OCI-LY7 (cell line): ENCODE data around the gene CMIP. TPM values are rescaled to one million over a fixed set of nuclear protein-coding genes. Genes with fewer than 3 reads are reported as not detected.

Source experiments
- BruUV-seq: library from RNA; stranded (reverse); fragments of 400-500 nt; replicated peaks from 2 replicates; lab custom pipeline; 2021; lab: Mats Ljungman, UMichigan
- CTCF ChIA-PET: fragments of 300-600 bp; sonication (Branson Sonifier 250); formaldehyde crosslinking; loops from one replicate; lab custom pipeline; 2022; ENCODE audit warnings: antibody characterized with exemption; ENCODE audit not compliant: unreplicated experiment; lab: Charles Lee
- POLR2A ChIA-PET: fragments of 300-600 bp; sonication (Branson Sonifier 250); formaldehyde crosslinking; loops from one replicate; lab custom pipeline; 2022; ENCODE audit warnings: antibody characterized with exemption; lab: Charles Lee
- DNase-seq: peaks from one replicate; pipeline ENCODE4 v3.0.0-alpha.2; 2015; ENCODE audit warnings: low spot score
- H2AFZ ChIP-seq: fragments of 200-600 bp; sonication (generic), shearing (Covaris generic); 2 replicates; pipeline ENCODE4 v1.6.1; 2014; ENCODE audit warnings: mild to moderate bottlenecking, antibody characterized with exemption, low read length, moderate library complexity
- H3K27ac ChIP-seq: fragments of 200-600 bp; sonication (generic); 2 replicates; pipeline ENCODE4 v1.5.1; 2014; ENCODE audit warnings: mixed run types, low read depth, mild to moderate bottlenecking, moderate library complexity, low read length, inconsistent platforms; ENCODE audit not compliant: poor library complexity, severe bottlenecking
- H3K36me3 ChIP-seq: fragments of 200-600 bp; sonication (generic); 2 replicates; pipeline ENCODE4 v1.6.1; 2014; ENCODE audit warnings: mild to moderate bottlenecking, antibody characterized with exemption, low read length, moderate library complexity, mixed read lengths; ENCODE audit not compliant: insufficient read depth
- H3K4me1 ChIP-seq: fragments of 200-600 bp; sonication (generic); 2 replicates; pipeline ENCODE4 v1.5.1; 2014; ENCODE audit warnings: mild to moderate bottlenecking, low read length; ENCODE audit not compliant: insufficient read depth, poor library complexity, severe bottlenecking
- H3K4me2 ChIP-seq: fragments of 200-600 bp; sonication (generic); 2 replicates; pipeline ENCODE4 v1.6.1; 2014; ENCODE audit warnings: mild to moderate bottlenecking, low read length
- H3K4me3 ChIP-seq: fragments of 200-600 bp; sonication (generic); 2 replicates; pipeline ENCODE4 v1.5.1; 2014; ENCODE audit warnings: mild to moderate bottlenecking, low read depth, low read length; ENCODE audit not compliant: poor library complexity, severe bottlenecking
- H3K79me2 ChIP-seq: fragments of 200-600 bp; sonication (generic); 2 replicates; pipeline ENCODE4 v1.6.1; 2016; ENCODE audit warnings: low read depth, mild to moderate bottlenecking, low read length, moderate library complexity, mixed read lengths; ENCODE audit not compliant: insufficient read depth
- H3K9me2 ChIP-seq: fragments of 200-600 bp; sonication (generic); 2 replicates; pipeline ENCODE4 v1.6.1; 2016; ENCODE audit warnings: mild to moderate bottlenecking, low read length, mixed read lengths; ENCODE audit not compliant: insufficient read depth
- H3K9me3 ChIP-seq: fragments of 200-600 bp; sonication (generic); 2 replicates; pipeline ENCODE4 v1.6.1; 2014; ENCODE audit warnings: mild to moderate bottlenecking, mixed run types, low read length, mixed read lengths
- H4K20me1 ChIP-seq: fragments of 200-600 bp; sonication (generic); 2 replicates; pipeline ENCODE4 v1.6.1; 2014; ENCODE audit warnings: mild to moderate bottlenecking, antibody characterized with exemption, low read length, moderate library complexity, mixed read lengths; ENCODE audit not compliant: insufficient read depth
- CTCF ChIP-seq: fragments of 200-600 bp; sonication (generic); conservative IDR thresholded peaks from 2 replicates; pipeline ENCODE4 v1.5.1; 2014; ENCODE audit warnings: mild to moderate bottlenecking, antibody characterized with exemption, low read length, moderate library complexity, mixed read lengths
- EZH2phosphoT487 ChIP-seq: fragments of 200-600 bp; sonication (generic); IDR thresholded peaks from 2 replicates; pipeline ENCODE4 v1.6.1; 2018; ENCODE audit warnings: low read depth, borderline replicate concordance, mild to moderate bottlenecking, mixed run types, antibody characterized with exemption, low read length, moderate library complexity, mixed read lengths
- intact Hi-C: fragments of 100-400 bp; cut with micrococcal nuclease; formaldehyde crosslinking; loops from one replicate; pipeline ENCODE4 v1.10.0; 2022; ENCODE audit not compliant: unreplicated experiment
- total RNA-seq, 2 experiments: library from RNA; depleted of rRNA in 1 of 2; stranded (reverse); fragments of >200 nt in 1 of 2; shearing (Covaris generic) in 1 of 2; gene quantifications; 2 replicates each; pipeline ENCODE4 v1.2.3, GENCODE V29; 2014 to 2022

Gene CMIP
- total RNA-seq, 2 experiments from 2014 or later, result 15.4 to 70.3 TPM

DNA sequence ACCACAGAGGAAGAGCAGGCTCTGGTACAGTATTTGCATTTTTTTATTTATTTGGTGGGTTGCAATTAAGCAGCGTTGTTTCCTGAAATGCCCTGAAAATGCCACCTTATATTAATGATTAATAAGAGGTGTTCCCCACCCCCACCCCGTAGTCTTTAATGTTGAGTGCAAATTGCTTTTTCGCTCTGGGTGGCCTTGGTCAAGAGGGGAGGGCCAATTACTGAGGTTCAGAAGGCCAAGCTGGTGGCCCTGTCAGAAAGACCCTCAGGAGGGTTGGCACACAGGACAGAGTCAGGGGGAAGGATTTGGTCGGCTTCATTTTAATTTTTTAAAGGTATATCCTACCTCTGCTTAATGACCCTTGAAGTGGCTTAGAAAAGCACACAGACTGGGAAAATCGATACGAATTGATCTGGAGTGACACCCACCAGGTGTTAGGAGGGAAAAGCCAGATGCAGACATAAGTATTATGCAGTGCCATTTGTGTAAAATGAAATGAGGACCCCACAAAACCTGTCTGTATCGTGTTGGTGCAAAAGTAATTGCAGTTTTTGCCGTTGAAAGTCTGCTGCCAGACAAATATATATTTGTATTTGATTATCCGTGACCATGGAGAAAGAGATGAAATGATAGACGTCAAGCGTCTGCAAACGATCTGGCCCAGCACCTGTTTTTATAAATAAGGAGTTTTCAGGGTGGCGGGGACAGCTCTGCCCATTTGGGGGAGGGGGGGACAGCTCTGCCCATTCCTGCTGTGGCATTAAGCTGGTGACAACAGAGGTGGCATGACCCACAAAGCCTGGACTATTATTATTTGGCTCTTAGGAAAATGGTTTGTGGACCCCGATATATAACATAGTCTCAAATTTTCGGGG, 190.7 kb downstream of the CMIP start:
- no peak for DNase-seq
- Histone ChIP-seq H3K27ac (no peak overlapping the region), H3K9me3 (no peaks in the 10 kb centered on the region), H3K4me3 (no peak overlapping the region), H3K79me2 (no peaks in the 10 kb centered on the region), H2AFZ (no peak overlapping the region), H3K9me2 (no peaks in the 10 kb centered on the region), H3K4me2 (no peak overlapping the region), H3K36me3 (no peaks in the 10 kb centered on the region), H3K4me1 (no peaks in the 10 kb centered on the region), H4K20me1 (no peaks in the 10 kb centered on the region)
- BruUV-seq, result no TSS peak
- intact Hi-C loops, result no loop called here
- no peak for TF ChIP-seq CTCF
- TF ChIP-seq EZH2phosphoT487, result no peak
- ChIA-PET POLR2A (no interaction called here), CTCF (no interaction called here)

GRCh38 chr16:81636298-81636993, 191.8 kb downstream of the CMIP start:
- ChIA-PET POLR2A (no interaction called here), CTCF (interaction anchor here (0.5 kb wide), 1 partner anchor 280 kb away, joined by 3 read pairs; no protein-coding TSS in a partner anchor)
- Histone ChIP-seq H3K79me2 (no peaks in the 10 kb centered on the region), H3K4me2 (no peak overlapping the region), H3K36me3 (no peaks in the 10 kb centered on the region), H3K27ac (no peak overlapping the region), H3K9me3 (no peaks in the 10 kb centered on the region), H3K4me1 (no peaks in the 10 kb centered on the region), H4K20me1 (no peaks in the 10 kb centered on the region), H3K9me2 (no peaks in the 10 kb centered on the region), H3K4me3 (no peak overlapping the region), H2AFZ (no peak overlapping the region)
- no peak for DNase-seq
- BruUV-seq, result no TSS peak
- intact Hi-C loops, result no loop called here
- no peak for TF ChIP-seq EZH2phosphoT487
- TF ChIP-seq CTCF, result no peak
